Measurements from ENCODE around the gene KRT14. TPM values are rescaled to one million over a fixed set of nuclear protein-coding genes. Genes with fewer than 3 reads are reported as not detected.

Gene KRT14
- total and polyA plus RNA-seq, 2 experiments from 2014 or later: not detected

DNA sequence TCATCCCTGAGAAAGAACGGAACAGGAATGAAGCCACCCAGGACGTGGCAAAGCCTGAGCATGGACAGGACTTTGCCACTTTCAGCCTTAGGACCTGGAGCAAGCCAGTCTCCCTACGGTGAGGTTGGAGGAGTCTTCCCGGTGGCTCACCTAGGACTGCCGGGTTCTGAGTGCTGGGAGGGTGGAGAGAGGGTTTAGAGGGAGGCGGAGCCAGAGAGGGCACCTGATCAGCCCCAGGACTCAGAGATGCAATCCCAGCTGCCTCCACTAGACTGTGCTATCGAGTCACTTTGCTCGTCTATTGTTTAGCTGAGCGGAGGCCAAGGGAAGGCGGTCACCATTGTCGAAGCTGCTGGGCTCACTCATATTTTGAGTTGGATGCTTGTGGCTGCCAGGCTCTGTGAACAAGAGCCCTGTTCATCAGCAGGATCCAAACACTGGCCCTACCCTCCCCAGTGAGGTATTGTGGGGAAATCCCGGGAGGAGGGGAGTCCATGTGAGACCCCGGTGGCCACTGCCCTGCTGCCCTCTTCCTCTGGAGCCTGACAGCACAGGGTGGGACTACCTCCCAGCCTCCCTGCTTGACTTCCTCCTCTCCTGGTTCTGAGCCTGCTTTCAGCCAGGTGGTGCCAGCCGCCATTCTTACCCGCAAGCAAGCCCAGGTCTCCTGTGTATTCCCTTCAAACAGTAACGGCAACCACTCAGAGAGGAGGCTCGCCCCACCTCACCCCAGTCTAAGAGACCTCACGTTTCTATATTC is 7.0 kb downstream of the KRT14 start:
- peaks cover 3% of the 10 kb centered on the region; the same call in 1 of the 3 replicates for H3K9me3 Mint-ChIP-seq
- Histone ChIP-seq H4K20me1 (replicated peaks; ENCODE audit: insufficient read depth) (no peaks in the 10 kb centered on the region), H3K4me2 (peak overlapping the region; percentile 66), H3K4me3 (peak overlapping the region; percentile 33), H3K4me1 (ENCODE audit: insufficient read depth) (peaks cover 3% of the 10 kb centered on the region; the same call in 1 of the 2 replicates), H3K27me3 (ENCODE audit: insufficient read depth) (no peaks in the 10 kb centered on the region), H3K9me2 (ENCODE audit: insufficient read depth) (peaks cover 10% of the 10 kb centered on the region), H3F3A (replicated peaks; ENCODE audit: low read depth) (no peaks in the 10 kb centered on the region; the same call in 1 of the 2 replicates), H3K27ac (ENCODE audit: low read depth) (no peak overlapping the region), H3K79me2 (replicated peaks; ENCODE audit: insufficient read depth) (no peaks in the 10 kb centered on the region), H2AFZ (peak overlapping the region; percentile 98), H3K36me3 (ENCODE audit: insufficient read depth) (no peaks in the 10 kb centered on the region)
- H3K27ac Mint-ChIP-seq: no peak overlapping the region
- peak overlapping the region; percentile 46; the same call in 2 of the 3 replicates for H3K4me3 Mint-ChIP-seq
- DNase-seq (ENCODE audit: low spot score): peak; percentile 97
- peaks cover 17% of the 10 kb centered on the region for H3K27me3 Mint-ChIP-seq (ENCODE audit: insufficient read depth, low read depth, poor library complexity)
- TF ChIP-seq POLR2AphosphoS5 (IDR thresholded peaks at IDR 0.05; ENCODE audit: low read depth) (peak; percentile 43; the same call in 1 of the 2 replicates), NANOG (IDR thresholded peaks at IDR 0.05; ENCODE audit: borderline replicate concordance) (no peak), EZH2 (IDR thresholded peaks at IDR 0.05; ENCODE audit: low read depth, unreplicated experiment) (no peak), ZNF331 (CRISPR knock-in tag; IDR thresholded peaks at IDR 0.05; ENCODE audit: low read depth) (no peak), REST (IDR thresholded peaks at IDR 0.05; ENCODE audit: unreplicated experiment) (no peak), ZNF114 (CRISPR knock-in tag; IDR thresholded peaks at IDR 0.05) (no peak), CREB1 (CRISPR knock-in tag; IDR thresholded peaks at IDR 0.05; ENCODE audit: low read depth) (no peak), ETS1 (IDR thresholded peaks at IDR 0.05) (no peak), EZH2phosphoT487 (IDR thresholded peaks at IDR 0.05; ENCODE audit: unreplicated experiment) (no peak), STAT1 (IDR thresholded peaks at IDR 0.05; ENCODE audit: unreplicated experiment) (no peak), JUNB (IDR thresholded peaks at IDR 0.05; ENCODE audit: unreplicated experiment) (no peak)
- TF ChIP-seq, protein P1, sequence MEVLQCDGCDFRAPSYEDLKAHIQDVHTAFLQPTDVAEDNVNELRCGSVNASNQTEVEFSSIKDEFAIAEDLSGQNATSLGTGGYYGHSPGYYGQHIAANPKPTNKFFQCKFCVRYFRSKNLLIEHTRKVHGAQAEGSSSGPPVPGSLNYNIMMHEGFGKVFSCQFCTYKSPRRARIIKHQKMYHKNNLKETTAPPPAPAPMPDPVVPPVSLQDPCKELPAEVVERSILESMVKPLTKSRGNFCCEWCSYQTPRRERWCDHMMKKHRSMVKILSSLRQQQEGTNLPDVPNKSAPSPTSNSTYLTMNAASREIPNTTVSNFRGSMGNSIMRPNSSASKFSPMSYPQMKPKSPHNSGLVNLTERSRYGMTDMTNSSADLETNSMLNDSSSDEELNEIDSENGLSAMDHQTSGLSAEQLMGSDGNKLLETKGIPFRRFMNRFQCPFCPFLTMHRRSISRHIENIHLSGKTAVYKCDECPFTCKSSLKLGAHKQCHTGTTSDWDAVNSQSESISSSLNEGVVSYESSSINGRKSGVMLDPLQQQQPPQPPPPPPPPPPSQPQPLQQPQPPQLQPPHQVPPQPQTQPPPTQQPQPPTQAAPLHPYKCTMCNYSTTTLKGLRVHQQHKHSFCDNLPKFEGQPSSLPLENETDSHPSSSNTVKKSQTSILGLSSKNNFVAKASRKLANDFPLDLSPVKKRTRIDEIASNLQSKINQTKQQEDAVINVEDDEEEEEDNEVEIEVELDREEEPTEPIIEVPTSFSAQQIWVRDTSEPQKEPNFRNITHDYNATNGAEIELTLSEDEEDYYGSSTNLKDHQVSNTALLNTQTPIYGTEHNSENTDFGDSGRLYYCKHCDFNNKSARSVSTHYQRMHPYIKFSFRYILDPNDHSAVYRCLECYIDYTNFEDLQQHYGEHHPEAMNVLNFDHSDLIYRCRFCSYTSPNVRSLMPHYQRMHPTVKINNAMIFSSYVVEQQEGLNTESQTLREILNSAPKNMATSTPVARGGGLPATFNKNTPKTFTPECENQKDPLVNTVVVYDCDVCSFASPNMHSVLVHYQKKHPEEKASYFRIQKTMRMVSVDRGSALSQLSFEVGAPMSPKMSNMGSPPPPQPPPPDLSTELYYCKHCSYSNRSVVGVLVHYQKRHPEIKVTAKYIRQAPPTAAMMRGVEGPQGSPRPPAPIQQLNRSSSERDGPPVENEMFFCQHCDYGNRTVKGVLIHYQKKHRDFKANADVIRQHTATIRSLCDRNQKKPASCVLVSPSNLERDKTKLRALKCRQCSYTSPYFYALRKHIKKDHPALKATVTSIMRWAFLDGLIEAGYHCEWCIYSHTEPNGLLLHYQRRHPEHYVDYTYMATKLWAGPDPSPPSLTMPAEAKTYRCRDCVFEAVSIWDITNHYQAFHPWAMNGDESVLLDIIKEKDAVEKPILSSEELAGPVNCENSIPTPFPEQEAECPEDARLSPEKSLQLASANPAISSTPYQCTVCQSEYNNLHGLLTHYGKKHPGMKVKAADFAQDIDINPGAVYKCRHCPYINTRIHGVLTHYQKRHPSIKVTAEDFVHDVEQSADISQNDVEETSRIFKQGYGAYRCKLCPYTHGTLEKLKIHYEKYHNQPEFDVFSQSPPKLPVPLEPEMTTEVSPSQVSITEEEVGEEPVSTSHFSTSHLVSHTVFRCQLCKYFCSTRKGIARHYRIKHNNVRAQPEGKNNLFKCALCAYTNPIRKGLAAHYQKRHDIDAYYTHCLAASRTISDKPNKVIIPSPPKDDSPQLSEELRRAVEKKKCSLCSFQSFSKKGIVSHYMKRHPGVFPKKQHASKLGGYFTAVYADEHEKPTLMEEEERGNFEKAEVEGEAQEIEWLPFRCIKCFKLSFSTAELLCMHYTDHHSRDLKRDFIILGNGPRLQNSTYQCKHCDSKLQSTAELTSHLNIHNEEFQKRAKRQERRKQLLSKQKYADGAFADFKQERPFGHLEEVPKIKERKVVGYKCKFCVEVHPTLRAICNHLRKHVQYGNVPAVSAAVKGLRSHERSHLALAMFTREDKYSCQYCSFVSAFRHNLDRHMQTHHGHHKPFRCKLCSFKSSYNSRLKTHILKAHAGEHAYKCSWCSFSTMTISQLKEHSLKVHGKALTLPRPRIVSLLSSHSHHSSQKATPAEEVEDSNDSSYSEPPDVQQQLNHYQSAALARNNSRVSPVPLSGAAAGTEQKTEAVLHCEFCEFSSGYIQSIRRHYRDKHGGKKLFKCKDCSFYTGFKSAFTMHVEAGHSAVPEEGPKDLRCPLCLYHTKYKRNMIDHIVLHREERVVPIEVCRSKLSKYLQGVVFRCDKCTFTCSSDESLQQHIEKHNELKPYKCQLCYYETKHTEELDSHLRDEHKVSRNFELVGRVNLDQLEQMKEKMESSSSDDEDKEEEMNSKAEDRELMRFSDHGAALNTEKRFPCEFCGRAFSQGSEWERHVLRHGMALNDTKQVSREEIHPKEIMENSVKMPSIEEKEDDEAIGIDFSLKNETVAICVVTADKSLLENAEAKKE (CRISPR knock-in tag; IDR thresholded peaks at IDR 0.05): no peak
- TF ChIP-seq, protein P2, sequence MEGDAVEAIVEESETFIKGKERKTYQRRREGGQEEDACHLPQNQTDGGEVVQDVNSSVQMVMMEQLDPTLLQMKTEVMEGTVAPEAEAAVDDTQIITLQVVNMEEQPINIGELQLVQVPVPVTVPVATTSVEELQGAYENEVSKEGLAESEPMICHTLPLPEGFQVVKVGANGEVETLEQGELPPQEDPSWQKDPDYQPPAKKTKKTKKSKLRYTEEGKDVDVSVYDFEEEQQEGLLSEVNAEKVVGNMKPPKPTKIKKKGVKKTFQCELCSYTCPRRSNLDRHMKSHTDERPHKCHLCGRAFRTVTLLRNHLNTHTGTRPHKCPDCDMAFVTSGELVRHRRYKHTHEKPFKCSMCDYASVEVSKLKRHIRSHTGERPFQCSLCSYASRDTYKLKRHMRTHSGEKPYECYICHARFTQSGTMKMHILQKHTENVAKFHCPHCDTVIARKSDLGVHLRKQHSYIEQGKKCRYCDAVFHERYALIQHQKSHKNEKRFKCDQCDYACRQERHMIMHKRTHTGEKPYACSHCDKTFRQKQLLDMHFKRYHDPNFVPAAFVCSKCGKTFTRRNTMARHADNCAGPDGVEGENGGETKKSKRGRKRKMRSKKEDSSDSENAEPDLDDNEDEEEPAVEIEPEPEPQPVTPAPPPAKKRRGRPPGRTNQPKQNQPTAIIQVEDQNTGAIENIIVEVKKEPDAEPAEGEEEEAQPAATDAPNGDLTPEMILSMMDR (conservative IDR thresholded peaks at IDR 0.05; ENCODE audit: low read depth in 2 of 2): peak; percentile 74 to 84
- peak; percentile 99 for ATAC-seq
- peaks cover 7% of the 10 kb centered on the region; the same call in 2 of the 3 replicates for H3K4me1 Mint-ChIP-seq
- no peaks in the 10 kb centered on the region; the same call in 2 of the 3 replicates for H3K36me3 Mint-ChIP-seq (ENCODE audit: low read depth)
